HG02678 (cell line): ENCODE data around the gene DUSP15.
A peak's percentile ranks its signal among the peaks of the same experiment; 100 is the strongest.
"Not testable (repeated sequence)": the region's sequence is repeated elsewhere in the genome, so short reads cannot be mapped to it uniquely, and the experiment has no call there.

Experiments used
- ATAC-seq: cut with Tn5 transposase; IDR thresholded peaks from one replicate; pipeline ENCODE4 v1.9.1; 2021; ENCODE audit warnings: mild to moderate bottlenecking, moderate library complexity; ENCODE audit not compliant: unreplicated experiment

Gene DUSP15, protein sequence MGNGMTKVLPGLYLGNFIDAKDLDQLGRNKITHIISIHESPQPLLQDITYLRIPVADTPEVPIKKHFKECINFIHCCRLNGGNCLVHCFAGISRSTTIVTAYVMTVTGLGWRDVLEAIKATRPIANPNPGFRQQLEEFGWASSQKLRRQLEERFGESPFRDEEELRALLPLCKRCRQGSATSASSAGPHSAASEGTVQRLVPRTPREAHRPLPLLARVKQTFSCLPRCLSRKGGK

DNA sequence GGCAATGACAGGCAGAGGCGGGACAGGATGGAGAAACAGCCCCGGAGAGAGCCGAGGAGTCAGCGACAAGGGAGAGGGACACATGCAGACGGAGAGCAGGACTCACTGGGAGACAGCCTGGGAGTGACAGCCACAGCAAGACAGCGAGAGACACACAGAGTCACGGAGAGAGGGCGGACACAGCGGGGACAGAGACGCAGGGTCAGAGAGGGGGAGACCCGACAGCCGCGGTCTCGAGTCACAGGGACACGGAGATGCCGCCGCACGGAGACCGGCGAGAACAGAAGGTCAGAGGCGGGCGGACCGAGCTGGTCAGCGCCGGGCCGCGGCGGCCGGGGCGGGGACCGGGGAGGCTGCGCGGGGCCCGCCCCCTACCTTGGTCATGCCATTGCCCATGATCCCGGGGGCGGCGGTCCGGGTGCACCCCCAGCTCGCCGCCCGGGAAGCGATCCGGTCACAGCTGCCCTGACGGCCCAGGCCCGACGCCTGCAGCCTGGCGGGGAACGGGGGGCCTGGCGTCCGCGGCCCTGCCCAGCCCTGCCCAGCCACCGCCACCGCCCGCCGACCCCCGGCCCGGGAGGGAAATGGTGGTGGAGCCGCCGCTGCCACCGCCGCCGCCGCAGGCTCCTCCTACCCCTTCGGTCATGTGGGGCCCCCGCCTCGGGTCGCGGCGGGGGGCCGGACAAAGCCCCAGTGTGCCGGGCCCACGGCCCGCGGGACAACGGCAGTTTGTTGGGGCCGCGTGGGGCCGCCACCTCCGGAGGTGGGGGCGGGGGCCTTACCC lies at the start of gene DUSP15, which contains the start of gene TTLL9:
Gene DUSP15 (minus strand): TSS at position 586 of the 784 bp plus-strand sequence. CDS start 190 bp downstream, at position 396.
Gene TTLL9 (plus strand): TSS at position 693 of the 784 bp plus-strand sequence. CDS start 493 bp downstream, outside the sequence.
- peak; percentile 39 for ATAC-seq

DNA sequence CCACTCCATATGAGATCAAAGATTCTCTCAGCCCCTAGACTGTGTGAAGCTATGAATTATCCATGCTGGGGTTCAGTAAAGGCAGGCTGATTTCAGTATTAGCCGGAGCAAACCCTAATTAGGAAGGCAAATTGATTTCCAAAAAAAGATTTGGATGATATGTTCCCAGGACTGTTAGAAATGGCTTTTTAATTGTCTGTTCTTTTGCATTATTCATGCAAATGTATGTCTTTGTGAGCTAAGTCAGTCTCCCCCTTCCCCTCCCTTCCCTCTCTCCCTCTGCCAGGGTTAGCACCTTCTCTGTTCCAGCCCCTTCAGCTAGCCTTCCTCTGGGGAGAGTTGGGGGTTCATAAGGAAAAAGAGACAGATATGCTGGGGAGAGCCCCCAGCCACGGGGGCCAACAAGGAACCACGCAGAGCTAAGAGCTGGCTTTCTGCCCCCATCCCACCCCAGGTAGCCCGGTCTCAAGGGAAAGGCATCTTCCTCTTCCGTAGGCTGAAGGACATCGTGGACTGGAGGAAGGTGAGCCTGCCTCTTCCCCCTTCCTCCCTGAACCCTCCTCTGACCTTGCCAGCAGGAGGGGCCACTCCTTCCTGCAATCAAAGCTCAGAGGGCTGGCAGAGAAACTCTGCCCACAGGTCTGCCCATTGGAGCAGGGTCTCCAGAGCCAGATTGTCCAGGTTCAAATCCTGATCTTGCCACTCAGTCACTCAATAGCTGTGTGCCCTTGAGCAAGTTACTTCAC lies 49.3 kb upstream of the DUSP15 start:
- no peak for ATAC-seq

DNA sequence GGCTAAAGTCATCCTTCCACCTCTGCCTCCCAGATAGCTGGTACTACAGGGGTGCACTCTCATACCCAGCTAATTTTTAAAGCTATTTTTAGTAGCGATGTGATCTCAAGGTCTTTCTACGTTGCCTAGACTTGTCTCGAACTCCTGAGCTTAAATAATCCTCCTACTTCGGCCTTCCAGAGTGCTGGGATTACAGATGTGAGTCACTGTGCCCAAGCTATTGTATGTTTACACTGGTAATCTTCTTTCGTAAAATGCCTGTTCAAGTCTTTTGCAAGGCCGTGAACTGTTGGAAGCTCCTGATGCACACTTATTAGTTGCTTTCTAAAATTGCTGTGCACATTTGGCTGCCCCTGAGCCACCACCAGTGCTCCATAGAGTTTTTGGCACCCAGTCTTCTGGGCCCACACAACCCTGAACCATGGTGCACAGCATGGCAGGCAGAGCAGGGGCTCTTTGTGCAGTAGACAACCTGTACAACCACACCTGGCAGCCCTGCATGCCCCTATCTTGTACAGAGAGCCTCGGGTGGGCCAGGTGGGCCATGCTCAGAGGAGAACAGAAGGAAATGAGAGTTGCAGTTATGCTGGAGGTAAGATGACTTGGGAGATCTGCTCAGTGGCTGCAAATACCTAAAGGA lies 48.3 kb upstream of the DUSP15 start:
- no peak for ATAC-seq

DNA sequence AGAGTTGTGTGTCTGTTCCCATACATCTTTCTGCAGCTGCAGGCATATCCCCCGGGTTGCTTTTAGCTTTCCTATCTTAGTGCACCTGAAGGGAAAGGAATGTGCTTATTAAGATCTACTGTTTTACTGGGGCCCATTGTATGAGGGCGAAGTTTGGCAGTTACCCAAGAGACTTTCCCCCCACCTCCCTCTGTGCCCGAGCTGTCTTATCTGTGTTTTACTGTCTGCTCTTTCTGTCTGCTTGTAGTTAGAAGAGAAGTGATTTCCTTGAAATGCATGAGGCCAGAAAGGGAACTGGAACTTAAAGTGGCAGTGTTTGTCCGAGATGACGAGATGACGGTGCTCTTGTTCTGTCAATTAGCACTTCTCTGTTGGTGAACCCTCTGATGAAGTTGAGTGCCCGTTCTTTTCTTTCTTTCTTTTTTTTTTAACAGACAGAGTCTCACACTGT lies 47.7 kb upstream of the DUSP15 start:
- ATAC-seq = not testable (repeated sequence)

DNA sequence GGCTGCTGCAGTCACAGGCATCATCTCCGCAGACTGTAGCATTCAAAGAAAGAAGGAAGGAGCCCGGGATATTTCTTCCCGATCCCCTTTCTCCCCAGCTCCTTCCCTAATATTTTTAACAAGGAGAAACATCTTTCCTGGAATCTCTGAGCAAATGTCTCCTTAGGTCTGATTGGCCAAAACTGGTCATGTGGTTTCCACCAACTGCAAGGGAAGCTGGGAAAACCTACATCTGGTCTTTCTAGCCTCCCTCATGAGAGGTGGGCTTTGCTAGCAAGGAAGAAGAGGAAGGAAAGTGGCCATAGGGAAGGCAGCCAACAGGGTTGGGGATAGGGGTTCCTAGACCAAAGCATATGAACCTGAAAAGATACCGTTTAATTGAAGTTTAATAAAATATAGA lies 46.4 kb upstream of the DUSP15 start:
- ATAC-seq = no peak

DNA sequence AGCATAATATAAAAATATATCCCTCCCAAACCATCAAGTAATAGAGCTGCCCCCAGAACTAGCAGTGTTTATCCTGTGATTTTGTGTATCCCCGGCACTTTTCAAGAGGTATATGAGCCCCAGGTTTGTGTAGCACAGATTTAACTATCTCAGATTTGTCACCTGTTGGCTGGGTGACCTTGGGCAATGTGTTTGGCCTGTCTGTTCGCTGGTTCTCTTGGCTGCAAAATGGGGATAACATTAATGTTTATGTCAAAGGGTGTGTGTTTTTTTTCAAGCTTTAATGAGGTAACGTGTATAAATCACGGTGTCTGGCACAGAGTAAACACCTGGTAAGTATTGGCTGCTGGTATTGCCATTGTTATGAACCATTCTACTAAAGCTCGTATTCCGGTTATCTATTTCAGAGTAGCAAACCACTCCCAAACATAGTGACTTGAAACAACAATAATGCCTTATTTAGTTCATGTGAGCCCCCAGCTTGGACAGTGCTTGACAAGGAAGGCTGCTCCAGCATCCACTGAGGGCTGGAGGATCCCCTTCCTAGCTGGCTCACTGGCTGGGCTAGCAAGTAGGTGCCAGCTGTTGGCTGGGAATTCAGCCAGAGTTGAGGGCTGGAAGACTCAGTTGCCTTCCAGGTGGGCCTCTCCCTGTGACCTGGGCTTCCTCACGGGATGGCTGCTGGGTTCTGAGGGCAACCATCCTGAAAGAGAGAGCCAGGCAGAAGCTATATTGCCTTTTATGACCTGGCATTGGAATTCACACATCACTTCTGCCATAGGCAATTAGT lies 45.4 kb upstream of the DUSP15 start:
- ATAC-seq = no peak

DNA sequence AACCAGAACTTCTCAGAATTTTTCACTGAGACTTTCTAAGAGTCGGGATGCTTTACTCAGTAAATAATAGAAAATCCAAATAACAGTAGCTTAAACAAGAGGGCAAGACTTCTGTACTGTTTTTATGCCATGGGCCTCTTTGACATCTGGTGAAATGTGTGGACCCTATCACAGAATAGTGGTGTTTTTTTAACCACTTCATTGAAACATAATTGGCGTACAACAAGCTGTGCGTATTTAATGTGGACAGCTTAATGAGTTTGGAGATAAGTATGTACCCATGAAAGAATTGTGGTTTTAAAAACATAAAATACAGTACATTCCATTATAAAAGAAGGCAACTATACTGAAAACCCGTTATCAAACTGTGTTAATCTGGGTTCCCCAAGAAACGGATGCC lies 43.8 kb upstream of the DUSP15 start:
- no peak for ATAC-seq

DNA sequence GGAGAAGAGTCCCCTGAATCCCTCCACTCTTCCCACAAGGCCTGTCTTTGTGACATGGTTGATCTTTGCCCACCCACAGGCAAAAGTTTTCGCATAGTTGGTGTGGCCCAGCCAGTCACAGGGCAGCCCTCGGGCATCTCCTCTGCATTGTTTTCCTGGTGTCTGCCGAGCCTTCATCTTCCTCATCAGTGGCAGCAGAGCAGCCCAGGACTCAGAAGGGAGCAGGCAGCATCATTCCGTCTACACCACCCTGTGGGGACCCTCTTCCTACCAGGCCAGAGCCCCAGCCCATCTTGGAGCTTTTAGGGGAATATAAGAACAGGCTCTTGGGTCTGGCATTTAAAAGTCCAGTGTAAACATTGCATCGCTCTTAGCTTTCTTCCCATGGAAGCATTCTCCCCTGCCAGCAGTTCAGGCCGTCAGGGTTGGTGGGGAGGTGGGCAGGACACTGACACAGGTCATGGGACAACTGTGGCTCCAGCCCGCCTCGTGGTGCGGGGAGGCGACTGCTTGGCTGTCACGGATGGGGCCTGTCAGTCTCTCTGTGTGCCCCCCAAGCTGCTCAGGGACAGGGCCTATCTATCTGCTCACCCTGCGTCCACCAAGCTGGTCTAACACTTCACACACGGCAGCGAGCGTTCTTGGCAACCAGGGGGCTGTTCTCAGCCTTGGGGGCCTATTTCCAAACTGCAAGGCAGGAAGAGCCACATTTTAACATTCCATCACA lies 43.3 kb upstream of the DUSP15 start:
- ATAC-seq = no peak

DNA sequence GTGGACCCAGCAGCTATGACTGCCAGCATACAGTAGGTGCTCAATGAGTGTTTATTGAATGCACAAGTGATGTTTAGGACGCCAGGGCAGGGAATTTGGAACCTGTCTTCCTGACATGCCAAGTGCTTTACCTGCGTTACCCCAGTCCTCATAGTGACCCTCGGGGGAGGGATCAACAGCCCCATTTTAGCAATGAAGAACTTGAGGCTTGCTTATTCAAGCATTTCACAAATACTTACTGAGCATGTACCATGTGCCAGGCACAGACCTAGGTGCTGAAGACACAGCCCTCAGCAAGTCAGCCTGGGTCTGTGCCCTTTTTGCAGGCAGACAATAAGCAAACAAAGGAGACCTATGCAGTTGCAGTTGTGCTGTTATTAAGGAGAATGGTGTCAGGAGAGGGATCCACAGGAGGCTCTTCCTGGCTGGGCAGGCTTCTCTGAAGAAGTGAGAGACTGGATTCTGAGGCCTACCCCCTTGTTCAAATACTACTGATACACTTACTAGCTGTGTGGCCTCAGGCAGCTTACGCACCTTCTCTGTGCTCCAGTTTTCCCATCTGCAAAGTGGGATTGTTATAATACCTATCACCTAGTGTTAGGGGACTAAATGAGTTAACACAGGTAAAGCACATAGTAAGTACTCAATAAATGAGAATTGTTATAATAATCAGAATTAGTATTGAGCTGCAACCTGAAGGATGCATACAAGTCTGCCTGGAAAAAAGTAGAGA lies 39.9 kb upstream of the DUSP15 start:
- no peak for ATAC-seq

DNA sequence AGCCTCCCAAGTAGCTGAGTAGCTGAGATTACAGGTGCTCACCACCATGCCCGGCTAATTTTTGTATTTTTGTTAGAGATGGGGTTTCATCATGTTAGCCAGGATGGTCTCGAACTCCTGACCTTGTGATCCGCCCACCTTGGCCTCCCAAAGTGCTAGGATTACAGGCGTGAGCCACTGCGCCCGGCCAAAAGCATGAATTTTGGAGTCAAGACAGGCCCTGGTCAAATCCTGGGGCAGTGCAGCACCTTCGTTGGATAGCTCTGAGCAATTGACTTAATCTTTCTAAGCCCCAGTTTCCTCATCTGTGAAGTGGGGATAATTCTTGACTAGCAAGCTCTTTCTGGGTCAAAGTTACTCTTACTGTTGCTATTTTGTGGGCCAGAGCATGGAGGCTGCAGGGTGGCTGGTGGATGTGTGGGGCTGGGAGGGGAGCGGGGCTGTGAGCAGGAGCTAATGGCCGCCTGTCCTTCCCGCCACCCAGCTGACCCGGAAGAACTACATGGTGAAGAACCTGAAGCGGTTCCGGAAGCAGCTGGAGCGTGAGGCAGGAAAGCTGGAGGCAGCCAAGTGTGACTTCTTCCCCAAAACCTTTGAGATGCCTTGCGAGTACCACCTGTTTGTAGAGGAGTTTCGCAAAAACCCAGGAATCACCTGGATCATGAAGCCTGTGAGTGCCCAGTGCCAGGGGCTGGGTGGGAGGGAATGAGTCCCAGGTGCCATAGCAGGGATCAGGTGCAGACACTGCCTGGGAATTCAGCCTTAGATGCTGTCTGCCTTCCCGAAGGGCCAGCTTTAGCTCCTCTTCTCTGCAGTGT lies 39.1 kb upstream of the DUSP15 start:
- ATAC-seq = no peak

DNA sequence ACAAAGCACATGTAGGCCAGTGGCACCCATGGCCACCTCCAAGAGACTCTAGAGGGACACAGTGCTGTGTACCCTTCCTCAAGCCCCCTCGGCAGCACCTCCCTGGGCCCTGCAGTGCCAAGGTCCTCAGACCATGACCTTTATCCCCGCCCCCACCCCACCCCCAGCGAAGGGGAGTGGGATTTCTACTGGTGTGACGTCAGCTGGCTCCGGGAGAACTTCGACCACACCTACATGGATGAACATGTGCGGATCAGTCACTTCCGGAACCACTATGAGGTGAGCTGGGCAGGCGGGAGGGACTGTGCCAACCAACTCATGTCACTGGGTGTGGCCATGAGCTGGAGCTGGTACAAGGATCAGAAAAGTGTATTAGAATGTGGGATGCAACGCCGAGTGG lies 38.1 kb upstream of the DUSP15 start:
- no peak for ATAC-seq

DNA sequence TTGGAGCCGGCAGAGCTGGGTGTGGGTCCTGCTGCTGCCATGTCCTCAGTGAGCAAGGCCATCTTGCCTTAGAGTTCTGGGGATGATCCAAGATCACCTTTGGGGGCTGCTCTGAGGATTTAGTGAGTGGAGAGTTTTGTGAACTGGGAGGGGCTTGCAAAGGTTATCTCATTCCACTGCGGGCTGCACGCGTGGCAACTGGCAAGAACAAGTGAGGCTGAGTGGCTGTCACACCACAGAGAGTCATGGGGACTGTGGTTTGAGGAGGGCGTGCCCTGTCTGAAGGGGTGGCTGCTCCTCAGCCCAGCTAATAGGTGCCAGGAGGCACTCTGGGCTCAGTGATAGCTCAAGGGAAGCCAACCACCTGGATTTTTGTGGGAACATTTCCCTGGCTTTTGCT lies 37.7 kb upstream of the DUSP15 start:
- ATAC-seq = no peak

DNA sequence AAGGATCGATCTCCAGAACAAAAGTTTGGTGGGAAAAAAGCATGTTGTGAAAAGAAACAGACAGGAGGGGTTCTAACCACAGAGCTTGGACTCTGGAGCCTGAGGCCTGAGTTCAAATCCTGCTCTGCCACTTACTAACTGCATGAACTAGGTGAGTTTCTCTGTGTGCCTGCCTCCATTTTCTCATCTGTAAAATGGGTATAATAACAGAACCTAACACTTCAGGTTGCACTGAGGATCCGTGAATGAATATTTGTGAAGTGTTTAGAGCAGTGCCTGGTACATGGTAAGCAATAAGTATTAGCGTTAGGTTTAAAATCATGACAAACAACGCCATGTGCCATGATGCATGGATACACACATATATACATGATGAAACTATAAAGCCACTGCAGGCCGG lies 36.7 kb upstream of the DUSP15 start:
- ATAC-seq = no peak

DNA sequence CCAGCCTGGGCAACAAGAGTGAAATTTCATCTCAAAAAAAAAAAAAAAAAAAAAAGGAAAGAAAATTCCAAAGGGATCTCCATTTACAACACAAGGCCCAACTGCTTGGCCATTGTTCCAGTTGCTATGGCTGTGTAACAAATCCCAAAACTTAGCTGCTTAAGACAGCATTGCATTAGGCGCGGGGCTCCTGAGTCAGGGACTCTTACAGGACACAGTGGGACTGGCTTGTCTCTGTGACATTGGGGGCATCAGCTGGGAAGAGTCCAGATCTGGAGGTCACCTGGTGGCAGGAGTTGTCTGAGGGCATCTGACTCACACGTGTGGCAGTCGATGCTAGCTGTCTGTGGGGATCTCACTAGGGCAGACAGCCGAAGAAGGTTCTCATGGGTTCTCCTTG lies 35.7 kb upstream of the DUSP15 start:
- no peak for ATAC-seq

DNA sequence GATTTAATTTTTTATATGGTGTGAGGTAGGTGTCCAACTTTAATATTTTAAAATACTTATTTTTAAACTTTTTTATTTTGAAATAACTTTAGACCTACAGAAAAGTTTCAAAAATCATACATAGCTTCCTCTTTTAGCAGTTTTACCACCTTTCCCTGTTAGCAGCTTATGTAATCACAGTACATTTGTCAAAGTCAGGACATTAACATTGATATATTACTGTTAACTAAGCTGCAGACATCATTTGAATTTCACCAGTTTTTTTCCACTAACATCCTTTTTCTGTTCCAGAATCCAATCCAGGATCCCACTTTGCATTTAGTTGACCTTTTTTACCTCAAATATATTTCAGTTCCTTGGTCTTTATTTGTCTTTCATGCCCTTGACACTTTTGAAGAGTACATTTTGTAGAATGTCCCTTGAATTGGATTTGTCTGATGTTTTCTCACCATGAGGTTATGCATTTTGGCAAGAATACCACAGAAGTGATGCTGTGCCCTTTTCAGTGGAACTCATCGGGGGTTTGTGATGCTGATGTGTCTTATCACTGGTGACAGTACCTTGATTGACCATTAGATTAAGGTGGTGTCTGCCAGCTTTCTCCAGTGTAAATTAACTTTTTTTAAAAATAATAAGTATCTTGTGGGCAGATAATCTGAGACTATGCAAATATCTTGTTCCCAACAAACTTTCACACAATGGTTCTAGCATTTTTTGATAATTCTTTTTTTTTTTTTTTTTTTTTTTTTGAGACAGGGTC lies 33.5 kb upstream of the DUSP15 start:
- ATAC-seq = no peak

DNA sequence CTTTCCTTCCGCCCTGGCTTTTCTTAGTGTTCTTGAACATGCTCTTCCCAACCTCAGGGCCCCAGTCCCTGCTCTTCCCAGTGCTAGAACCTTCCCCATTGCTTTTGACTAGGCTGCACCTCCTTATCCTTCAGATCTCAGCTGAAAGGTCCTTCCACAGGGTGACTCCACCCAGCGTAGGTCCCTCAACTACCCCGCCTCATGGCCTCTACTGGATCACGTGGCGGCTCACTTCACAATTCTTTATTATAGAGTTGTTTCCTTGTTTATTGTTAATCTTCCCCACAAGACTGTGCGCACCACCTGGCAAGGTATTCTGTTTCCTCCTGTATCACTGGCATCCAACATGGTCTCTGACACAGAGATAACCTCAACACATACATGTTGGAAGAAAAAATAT lies 31.3 kb upstream of the DUSP15 start:
- ATAC-seq = no peak

DNA sequence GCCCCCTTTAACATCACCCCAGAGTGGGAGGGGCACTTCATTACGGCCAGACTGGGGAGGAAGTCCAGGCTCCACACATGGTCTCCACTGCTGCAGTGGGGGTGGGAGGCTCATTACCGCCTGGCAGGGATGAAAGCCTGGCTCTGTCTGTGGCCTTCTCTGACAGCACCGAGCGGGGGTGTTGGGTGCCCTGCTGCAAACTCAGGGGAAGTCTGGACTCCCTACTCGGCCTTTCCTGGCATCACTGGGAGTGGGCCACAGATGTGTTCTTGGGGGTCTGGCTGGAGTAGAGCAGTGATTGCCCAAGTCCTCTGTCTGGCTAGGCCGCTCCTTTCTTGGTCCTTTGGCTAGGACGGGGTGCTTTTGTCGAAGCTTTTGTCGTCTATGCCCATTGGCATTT lies 27.2 kb upstream of the DUSP15 start:
- ATAC-seq = no peak
